ENCODE measurements around the gene TMPRSS9.
"Not testable (repeated sequence)": the region's sequence is repeated elsewhere in the genome, so short reads cannot be mapped to it uniquely, and the experiment has no call there.

Gene TMPRSS9

GRCh38 chr19:2454199-2454961, 94.3 kb downstream of the TMPRSS9 start:
- peak overlapping the region; percentile 71 for H3K27ac Mint-ChIP-seq
- no peak for ATAC-seq (replicated peaks)
- peaks cover 8 to 17% of the 10 kb centered on the region in 2 donors for H3K36me3 Mint-ChIP-seq
- H3K4me3 Mint-ChIP-seq: peak overlapping the region; percentile 76 to 94
- H3K27me3 Mint-ChIP-seq: no peaks in the 10 kb centered on the region
- no peaks in the 10 kb centered on the region for H3K9me3 Mint-ChIP-seq
- no peak for DNase-seq
- H3K4me1 Mint-ChIP-seq: peaks cover 27 to 50% of the 10 kb centered on the region in 2 donors

GRCh38 chr19:2454962-2455850, 95.1 kb downstream of the TMPRSS9 start:
- Mint-ChIP-seq H3K4me3 (peak overlapping the region; percentile 76 to 94), H3K9me3 (no peaks in the 10 kb centered on the region), H3K27me3 (peaks cover 0 to 3% of the 10 kb centered on the region in 2 donors), H3K36me3 (peaks cover 5 to 14% of the 10 kb centered on the region in 2 donors), H3K4me1 (peaks cover 27 to 51% of the 10 kb centered on the region in 2 donors), H3K27ac (peak overlapping the region; percentile 86)
- DNase-seq (no peak), ATAC-seq (replicated peaks) (no peak)

- DNase-seq: peak; percentile 55
These were observed 95.9 kb downstream of the TMPRSS9 start for GRCh38 chr19:2455851-2456570.

GRCh38 chr19:2457394-2458037, 97.5 kb downstream of the TMPRSS9 start:
- H3K4me3 Mint-ChIP-seq: peak overlapping the region; percentile 85 to 88
- peaks cover 28 to 62% of the 10 kb centered on the region in 2 donors for H3K4me1 Mint-ChIP-seq
- no peaks in the 10 kb centered on the region for H3K9me3 Mint-ChIP-seq

More at GRCh38 chr19:2455851-2456570, 95.9 kb downstream of the TMPRSS9 start:
- peak; percentile 65 for ATAC-seq (replicated peaks)
- Mint-ChIP-seq H3K27me3 (peaks cover 0 to 5% of the 10 kb centered on the region in 2 donors), H3K36me3 (peaks cover 3 to 11% of the 10 kb centered on the region in 2 donors), H3K4me3 (peak overlapping the region; percentile 90 to 94), H3K4me1 (peaks cover 27 to 51% of the 10 kb centered on the region in 2 donors), H3K9me3 (no peaks in the 10 kb centered on the region), H3K27ac (peak overlapping the region; percentile 93)

GRCh38 chr19:2458054-2458453, 98.0 kb downstream of the TMPRSS9 start:
- H3K4me3 Mint-ChIP-seq: no peak overlapping the region

More at GRCh38 chr19:2457394-2458037, 97.5 kb downstream of the TMPRSS9 start:
- Mint-ChIP-seq H3K27ac (peak overlapping the region; percentile 93), H3K36me3 (peaks cover 2 to 7% of the 10 kb centered on the region in 2 donors), H3K27me3 (peaks cover 0 to 16% of the 10 kb centered on the region in 2 donors)
- ATAC-seq (replicated peaks): no peak
- no peak for DNase-seq

GRCh38 chr19:2458776-2459175, 98.7 kb downstream of the TMPRSS9 start:
- not testable (repeated sequence) for DNase-seq; ATAC-seq (replicated peaks); H3K36me3 Mint-ChIP-seq; H3K9me3 Mint-ChIP-seq; H3K4me3 Mint-ChIP-seq; H3K27ac Mint-ChIP-seq
- peaks cover 23 to 51% of the 10 kb centered on the region in 2 donors for H3K4me1 Mint-ChIP-seq
- peaks cover 0 to 16% of the 10 kb centered on the region in 2 donors for H3K27me3 Mint-ChIP-seq

More at GRCh38 chr19:2458054-2458453, 98.0 kb downstream of the TMPRSS9 start:
- DNase-seq (no peak), ATAC-seq (replicated peaks) (no peak)
- Mint-ChIP-seq H3K27me3 (peaks cover 0 to 16% of the 10 kb centered on the region in 2 donors), H3K27ac (no peak overlapping the region), H3K36me3 (peaks cover 2 to 7% of the 10 kb centered on the region in 2 donors), H3K9me3 (no peaks in the 10 kb centered on the region), H3K4me1 (peaks cover 27 to 58% of the 10 kb centered on the region in 2 donors)

- H3K9me3 Mint-ChIP-seq: no peaks in the 10 kb centered on the region
- peaks cover 0 to 16% of the 10 kb centered on the region in 2 donors for H3K27me3 Mint-ChIP-seq
- peaks cover under 1 to 2% of the 10 kb centered on the region in 2 donors for H3K36me3 Mint-ChIP-seq
- no peak for DNase-seq
- no peak overlapping the region for H3K4me3 Mint-ChIP-seq
- H3K27ac Mint-ChIP-seq: no peak overlapping the region
- peaks cover 13 to 36% of the 10 kb centered on the region in 2 donors for H3K4me1 Mint-ChIP-seq
- no peak for ATAC-seq (replicated peaks)
These were observed 100.2 kb downstream of the TMPRSS9 start for GRCh38 chr19:2460245-2460644.

GRCh38 chr19:2461751-2462634, 101.9 kb downstream of the TMPRSS9 start:
- Mint-ChIP-seq H3K9me3 (no peaks in the 10 kb centered on the region), H3K27me3 (peaks cover 0 to 16% of the 10 kb centered on the region in 2 donors), H3K4me3 (peak overlapping the region; percentile 89 to 95), H3K36me3 (no peaks in the 10 kb centered on the region), H3K27ac (peak overlapping the region; percentile 71), H3K4me1 (peaks cover 12 to 27% of the 10 kb centered on the region in 2 donors)
- ATAC-seq (replicated peaks) (peak; percentile 76 to 88), DNase-seq (peak; percentile 57)

- DNase-seq: no peak
- Mint-ChIP-seq H3K4me3 (peak overlapping the region; percentile 89 to 95), H3K27me3 (peaks cover 0 to 16% of the 10 kb centered on the region in 2 donors), H3K9me3 (no peaks in the 10 kb centered on the region), H3K36me3 (no peaks in the 10 kb centered on the region), H3K4me1 (peaks cover 9 to 22% of the 10 kb centered on the region in 2 donors), H3K27ac (peak overlapping the region; percentile 71)
- no peak for ATAC-seq (replicated peaks)
These were observed 102.8 kb downstream of the TMPRSS9 start for GRCh38 chr19:2462635-2463421.

GRCh38 chr19:2463694-2464093, 103.6 kb downstream of the TMPRSS9 start:
- DNase-seq; H3K36me3 Mint-ChIP-seq; H3K9me3 Mint-ChIP-seq; ATAC-seq (replicated peaks); H3K27ac Mint-ChIP-seq; H3K4me3 Mint-ChIP-seq: not testable (repeated sequence)
- H3K4me1 Mint-ChIP-seq: peaks cover 9 to 22% of the 10 kb centered on the region in 2 donors
- peaks cover 0 to 16% of the 10 kb centered on the region in 2 donors for H3K27me3 Mint-ChIP-seq

- Mint-ChIP-seq H3K9me3 (no peaks in the 10 kb centered on the region), H3K27me3 (peaks cover 0 to 16% of the 10 kb centered on the region in 2 donors), H3K27ac (peak overlapping the region; percentile 7), H3K4me1 (peaks cover 11 to 26% of the 10 kb centered on the region in 2 donors), H3K4me3 (no peak overlapping the region), H3K36me3 (no peaks in the 10 kb centered on the region)
- no peak for ATAC-seq (replicated peaks)
- DNase-seq: no peak
These were observed 104.3 kb downstream of the TMPRSS9 start for GRCh38 chr19:2464389-2464788.

GRCh38 chr19:2468596-2468995, 108.5 kb downstream of the TMPRSS9 start:
- H3K9me3 Mint-ChIP-seq: no peaks in the 10 kb centered on the region
- no peak overlapping the region for H3K4me3 Mint-ChIP-seq
- no peak for DNase-seq
- peaks cover 7 to 11% of the 10 kb centered on the region in 2 donors for H3K4me1 Mint-ChIP-seq
- no peaks in the 10 kb centered on the region for H3K36me3 Mint-ChIP-seq
- no peak overlapping the region for H3K27ac Mint-ChIP-seq
- ATAC-seq (replicated peaks): no peak
- no peaks in the 10 kb centered on the region for H3K27me3 Mint-ChIP-seq
